Stimulated activated CD4-positive, alpha-beta T cell treated with anti-CD3 and anti-CD28 coated beads, Interleukin-2, amount 100 ng/mL, for 4 hours (primary cell): ENCODE results near the gene SSPN.

Experiments used
- DNase-seq: peaks from one replicate; pipeline ENCODE4 v3.0.0-alpha.2; 2020; ENCODE audit warnings: low read depth

Gene SSPN

DNA sequence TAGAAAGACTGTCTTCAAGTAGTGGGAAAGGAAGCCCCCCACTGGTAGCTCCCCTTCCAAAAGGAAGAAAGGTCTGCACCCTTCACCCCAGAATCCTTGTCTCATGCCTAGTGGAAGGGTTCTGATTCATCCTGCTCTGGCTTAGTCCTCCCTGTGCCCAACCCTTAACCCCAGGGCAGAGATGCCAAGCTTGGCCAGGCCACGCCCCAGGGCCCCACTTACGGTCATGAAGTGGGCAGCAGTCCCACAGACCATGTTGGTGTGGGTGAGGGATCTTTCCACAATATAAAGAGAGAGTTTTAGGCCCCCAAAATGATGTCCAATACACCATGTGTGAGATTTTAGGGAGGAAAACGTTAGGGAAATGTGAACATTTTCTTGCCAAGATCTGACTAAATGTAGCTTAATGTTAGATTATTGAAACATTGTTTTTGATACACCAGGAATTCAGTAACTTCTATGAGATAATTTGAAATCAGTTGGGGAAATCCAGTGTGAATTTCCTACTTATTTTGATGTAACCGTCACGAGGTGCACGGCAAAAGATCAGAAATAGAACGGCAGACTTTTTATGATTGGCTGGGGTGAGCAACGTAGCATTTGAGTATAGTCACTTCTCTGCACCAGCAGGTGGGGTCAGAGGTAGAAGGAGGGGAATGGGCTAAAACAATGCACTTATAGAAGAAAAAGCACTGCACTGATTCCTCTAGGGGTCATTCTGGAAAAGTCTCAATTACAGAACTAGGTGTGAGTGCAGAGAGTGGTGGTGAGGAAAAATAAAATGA, 8.2 kb upstream of the SSPN start:
- DNase-seq = no peak

DNA sequence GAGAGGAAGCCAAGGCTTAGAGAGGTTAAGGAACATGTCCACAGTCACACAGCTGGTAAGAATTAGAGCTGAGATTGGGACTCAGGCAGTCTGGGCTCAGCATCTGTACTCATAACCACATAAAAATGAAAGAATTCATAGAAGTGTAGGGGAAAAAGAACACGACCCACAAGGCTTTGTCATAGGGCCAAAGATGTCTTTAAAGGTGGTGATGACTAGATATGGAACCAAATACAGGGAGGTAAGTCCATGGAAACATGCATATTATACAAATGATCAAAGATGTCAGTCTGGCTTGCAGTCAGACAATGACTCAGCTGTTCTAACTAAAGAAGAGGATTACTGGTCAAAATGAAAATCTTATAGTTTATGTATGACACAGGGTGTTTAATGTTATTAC, 7.2 kb upstream of the SSPN start:
- DNase-seq = no peak

GRCh38 chr12:26188641-26189040, 6.7 kb upstream of the SSPN start:
- DNase-seq = no peak

GRCh38 chr12:26192142-26192541, 3.2 kb upstream of the SSPN start:
- DNase-seq = no peak

DNA sequence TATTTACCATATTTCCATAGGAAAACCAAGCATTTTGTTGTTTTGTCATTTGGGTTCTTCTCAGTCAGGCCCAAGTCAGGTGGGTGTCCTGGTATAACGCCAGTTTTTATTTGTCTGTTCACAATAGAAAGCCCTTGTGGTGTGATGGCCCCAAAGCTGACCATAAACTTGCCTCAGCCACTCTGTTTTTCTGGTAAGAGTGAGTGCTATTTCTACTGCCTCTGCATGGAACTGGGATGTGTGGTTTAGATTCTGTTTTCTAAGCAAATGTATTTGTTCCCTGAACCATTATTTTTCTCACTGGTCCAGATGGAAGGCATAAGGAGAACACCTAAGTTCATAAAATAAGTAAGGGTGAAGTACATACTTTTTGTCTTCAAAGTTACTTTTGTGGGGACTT, 1.8 kb upstream of the SSPN start:
- no peak for DNase-seq

DNA sequence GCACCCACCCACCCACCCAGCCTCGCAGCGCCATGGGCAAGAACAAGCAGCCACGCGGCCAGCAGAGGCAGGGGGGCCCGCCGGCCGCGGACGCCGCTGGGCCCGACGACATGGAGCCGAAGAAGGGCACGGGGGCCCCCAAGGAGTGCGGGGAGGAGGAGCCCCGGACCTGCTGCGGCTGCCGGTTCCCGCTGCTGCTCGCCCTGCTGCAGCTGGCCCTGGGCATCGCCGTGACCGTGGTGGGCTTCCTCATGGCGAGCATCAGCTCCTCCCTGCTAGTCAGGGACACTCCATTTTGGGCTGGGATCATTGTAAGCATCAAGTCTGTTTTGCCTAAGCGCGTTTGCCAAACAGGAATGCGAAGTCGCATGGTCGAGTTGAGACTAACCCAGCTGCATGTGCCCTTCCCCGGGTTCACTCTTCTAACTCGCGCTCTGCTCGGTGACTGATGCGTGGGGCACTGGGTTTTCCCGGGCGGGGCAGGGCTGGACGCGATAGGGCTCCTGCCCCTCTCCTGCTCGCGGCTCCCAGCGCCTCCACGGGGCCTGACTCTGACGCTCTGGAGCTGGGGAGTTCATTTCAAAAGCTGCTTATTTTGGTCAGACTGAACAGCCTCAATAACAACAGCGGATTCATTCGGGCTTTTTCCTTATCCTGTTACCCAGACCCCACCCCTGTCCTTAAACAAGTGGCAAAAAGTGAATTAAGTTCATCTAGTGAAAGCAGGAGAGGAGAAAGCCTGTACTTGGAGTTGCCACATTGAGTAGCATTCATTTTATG, 458 bp downstream of the SSPN start:
- DNase-seq = no peak

GRCh38 chr12:26196421-26196716, 996 bp downstream of the SSPN start:
- no peak for DNase-seq

DNA sequence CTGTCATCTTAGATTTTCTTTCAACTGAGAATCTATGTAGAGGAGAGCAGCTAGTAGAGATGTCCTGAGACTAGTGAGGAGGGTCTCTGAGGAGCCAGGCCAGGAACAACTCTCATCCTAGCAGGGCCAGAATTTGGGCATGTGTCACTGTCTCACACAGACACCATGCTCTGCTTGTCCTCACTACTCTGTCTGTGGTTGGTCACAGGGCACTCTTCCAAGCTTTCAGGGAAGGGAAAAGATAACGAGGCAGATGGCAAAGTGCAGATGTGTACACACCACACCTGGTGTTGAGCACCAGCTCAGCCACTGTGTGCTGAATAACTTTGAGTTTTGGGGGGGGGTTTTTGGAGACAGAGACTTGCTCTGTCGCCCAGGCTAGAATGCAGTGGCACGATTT, 2.5 kb downstream of the SSPN start:
- DNase-seq = no peak

- DNase-seq = no peak
Measured at GRCh38 chr12:26198742-26199141, 3.4 kb downstream of the SSPN start.

DNA sequence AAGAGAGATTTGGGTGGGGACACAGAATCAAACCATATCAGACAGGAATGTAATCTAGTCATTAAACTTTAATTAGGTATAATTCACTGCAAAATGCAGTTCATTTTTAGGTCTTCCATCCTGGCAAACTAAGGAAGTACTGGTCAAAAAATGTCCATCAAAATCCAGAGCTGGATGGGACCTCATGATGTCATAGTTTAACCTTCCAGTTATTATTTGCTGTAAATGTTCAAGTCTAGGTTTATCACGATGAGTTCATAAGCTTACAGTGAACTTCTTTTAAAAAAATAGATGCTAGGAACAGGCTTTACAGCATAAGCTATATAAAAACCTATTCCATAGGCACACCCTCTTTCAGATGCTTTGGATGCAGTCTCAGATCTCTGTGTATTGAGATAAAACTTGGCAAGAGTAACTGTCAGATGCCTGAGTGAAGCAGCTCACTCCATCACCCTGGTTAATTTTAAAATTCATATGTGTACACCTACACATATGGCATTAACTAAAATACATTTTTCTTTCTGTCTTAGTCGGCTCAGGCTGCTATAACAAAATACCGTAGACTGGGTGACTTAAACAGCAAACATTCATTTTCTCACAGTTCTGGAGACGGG, 7.9 kb downstream of the SSPN start:
- no peak for DNase-seq

GRCh38 chr12:26204612-26205289, 9.4 kb downstream of the SSPN start:
- no peak for DNase-seq

GRCh38 chr12:26205298-26205697, 9.9 kb downstream of the SSPN start:
- DNase-seq = no peak

GRCh38 chr12:26205941-26206340, 10.6 kb downstream of the SSPN start:
- DNase-seq = no peak

GRCh38 chr12:26211331-26211730, 16.0 kb downstream of the SSPN start:
- DNase-seq = no peak

GRCh38 chr12:26212396-26212795, 17.0 kb downstream of the SSPN start:
- DNase-seq = no peak

DNA sequence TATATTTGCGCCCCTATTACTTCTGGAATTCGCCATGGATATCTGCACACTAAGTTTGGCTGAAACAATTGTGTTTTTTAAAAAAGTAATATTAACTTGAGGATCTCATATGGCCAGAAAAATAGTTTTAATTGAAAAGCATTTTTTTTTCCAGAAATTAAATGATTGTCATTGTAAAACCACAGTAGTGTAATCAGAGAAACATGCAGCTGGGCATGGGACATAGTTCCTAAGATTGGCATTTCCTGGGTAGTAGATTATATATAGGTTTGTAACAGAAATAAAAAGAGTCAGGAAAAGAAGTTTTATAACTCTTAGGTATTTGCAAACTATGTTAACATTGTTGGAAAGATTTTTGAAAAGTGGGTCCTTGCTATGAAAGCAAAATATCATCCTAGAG, 17.6 kb downstream of the SSPN start:
- no peak for DNase-seq

GRCh38 chr12:26214121-26214520, 18.7 kb downstream of the SSPN start:
- no peak for DNase-seq

GRCh38 chr12:26219736-26220135, 24.4 kb downstream of the SSPN start:
- DNase-seq = no peak

- no peak for DNase-seq
Measured at GRCh38 chr12:26224657-26225056, 29.3 kb downstream of the SSPN start.

- DNase-seq = no peak
Measured at GRCh38 chr12:26226122-26226521, 30.7 kb downstream of the SSPN start.

GRCh38 chr12:26226629-26227360, 31.4 kb downstream of the SSPN start:
- no peak for DNase-seq

GRCh38 chr12:26227361-26227745, 32.0 kb downstream of the SSPN start:
- no peak for DNase-seq
